ENCODE data around the gene NDRG2.
"Not testable (repeated sequence)": the region's sequence is repeated elsewhere in the genome, so short reads cannot be mapped to it uniquely, and the experiment has no call there.

NDRG2 gene

DNA sequence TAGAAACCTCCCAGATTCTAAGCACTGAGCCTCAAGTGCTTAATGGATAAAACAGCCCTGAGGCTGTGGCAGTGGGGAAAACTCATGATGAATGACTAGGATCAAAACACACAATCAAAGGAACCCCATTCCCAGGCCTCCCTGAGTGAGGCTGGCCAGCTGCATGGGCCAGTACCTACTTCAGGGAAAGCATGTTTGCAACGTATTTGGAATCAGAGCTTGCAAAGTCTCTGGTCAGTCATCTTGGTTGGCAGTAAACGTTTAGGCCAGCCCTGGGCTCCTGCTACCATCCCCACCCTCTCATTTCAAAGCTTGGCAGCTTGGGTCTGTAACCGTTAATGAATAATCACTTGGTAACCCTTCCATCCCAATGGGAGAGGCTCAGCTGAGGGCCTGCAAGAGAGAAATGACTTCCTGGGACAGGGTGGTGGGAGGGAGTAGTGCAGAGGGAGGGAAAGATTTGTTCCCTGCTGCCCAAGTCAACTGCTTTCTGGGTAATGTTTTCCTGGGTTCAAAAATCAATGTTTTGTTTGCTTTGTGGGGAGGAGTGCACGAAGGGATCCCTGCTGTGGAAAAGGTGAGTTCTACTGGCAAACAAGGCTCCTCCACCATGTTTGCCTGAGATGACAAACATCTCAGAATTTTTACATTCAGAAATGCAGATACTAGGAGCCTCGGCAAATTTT lies 30.7 kb upstream of the NDRG2 start:
- no peak for DNase-seq

DNA sequence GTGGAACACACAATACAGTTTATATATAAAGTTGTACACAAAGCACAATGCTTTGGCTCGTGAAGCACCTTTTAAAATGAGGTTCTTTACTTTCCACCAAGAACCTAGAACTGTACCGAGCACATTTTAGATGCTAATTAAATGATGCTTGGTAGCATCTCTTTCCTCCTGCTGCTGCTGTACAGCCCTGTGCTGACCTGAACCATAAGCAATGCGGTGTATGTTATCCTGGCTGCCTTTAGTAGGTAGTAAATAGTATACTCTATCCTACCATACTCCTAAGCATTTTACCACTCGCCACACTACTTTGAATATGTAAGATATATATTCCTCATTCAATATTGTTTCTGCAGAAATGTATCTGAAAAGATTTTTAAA lies 29.9 kb upstream of the NDRG2 start:
- no peak for DNase-seq

DNA sequence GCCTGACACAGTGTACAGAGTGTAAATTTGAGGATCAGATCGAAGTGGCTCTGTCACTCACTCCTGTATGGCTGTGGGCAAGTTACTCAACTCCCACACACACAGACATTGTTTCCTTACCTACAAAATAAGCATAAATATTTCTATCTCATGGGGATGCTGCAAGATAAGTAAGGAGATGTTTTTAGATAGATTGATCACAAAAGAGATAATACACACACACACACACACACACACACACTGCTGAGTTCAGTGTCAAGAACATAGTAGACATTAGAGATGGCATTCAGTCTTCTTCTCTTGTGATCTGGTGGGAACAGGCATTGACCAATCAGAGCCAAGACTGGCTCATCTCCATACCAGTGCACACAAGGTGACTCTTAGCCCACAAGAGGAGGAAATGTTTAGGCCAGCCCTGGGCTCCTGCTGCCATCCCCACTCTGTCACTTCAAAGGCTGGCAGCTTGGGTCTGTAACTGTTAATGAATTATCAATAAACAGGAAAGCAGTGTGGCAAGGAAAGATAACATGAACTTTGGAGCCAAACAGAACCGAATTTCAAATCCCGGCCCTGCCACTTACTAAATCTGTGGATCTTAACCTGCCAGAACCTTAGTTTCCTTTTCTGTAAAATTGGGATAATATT lies 29.4 kb upstream of the NDRG2 start:
- no peak for DNase-seq

GRCh38 chr14:21053184-21054122 lies 28.6 kb upstream of the NDRG2 start:
- no peak for DNase-seq

DNA sequence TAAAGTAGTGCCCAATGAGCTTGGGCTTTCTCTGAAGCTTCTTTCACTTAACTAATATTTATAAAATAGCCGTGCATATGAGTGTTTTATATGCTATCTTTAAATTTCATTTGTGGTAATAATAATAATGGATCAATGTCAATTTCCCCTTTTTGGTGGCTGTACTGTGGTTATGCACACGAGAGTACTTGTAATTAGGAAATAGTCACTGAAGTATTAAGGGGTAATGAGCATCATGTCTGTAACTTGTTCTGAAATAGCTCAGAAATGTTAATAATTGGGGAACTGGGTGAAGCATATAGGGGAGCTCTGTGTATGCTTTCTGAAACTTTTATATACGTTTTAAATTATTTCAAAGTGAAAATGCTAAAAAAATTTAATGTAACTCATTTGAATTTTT lies 25.7 kb upstream of the NDRG2 start:
- no peak for DNase-seq

GRCh38 chr14:21049271-21049673 lies 24.4 kb upstream of the NDRG2 start:
- no peak for DNase-seq

DNA sequence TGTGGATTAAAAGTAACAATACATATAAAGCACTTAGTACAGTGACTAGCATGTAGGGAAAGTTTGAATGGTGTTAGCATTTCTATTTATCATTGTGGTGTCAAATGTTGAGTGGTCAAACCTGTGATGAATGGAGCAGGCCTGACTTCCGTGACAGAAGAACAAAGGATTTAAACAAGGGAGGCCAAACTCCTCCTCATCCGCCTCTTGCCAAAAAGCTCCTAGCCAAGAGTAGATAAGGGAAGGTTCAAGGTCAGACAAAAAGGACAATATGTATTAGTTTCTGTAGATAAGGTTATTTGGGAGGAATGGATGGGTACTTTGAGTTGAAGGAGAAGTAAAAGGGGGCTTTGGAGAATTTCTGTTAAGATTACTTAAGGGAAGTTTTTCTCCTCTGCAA lies 23.8 kb upstream of the NDRG2 start:
- no peak for DNase-seq

- DNase-seq = no peak
These were observed 22.5 kb upstream of the NDRG2 start for GRCh38 chr14:21047378-21047781.

- peak; percentile 55 for DNase-seq
These were observed 19.2 kb upstream of the NDRG2 start for GRCh38 chr14:21043974-21044618.

- DNase-seq = no peak
These were observed 18.6 kb upstream of the NDRG2 start for GRCh38 chr14:21043387-21043973.

- DNase-seq = no peak
These were observed 18.1 kb upstream of the NDRG2 start for GRCh38 chr14:21042918-21043317.

DNA sequence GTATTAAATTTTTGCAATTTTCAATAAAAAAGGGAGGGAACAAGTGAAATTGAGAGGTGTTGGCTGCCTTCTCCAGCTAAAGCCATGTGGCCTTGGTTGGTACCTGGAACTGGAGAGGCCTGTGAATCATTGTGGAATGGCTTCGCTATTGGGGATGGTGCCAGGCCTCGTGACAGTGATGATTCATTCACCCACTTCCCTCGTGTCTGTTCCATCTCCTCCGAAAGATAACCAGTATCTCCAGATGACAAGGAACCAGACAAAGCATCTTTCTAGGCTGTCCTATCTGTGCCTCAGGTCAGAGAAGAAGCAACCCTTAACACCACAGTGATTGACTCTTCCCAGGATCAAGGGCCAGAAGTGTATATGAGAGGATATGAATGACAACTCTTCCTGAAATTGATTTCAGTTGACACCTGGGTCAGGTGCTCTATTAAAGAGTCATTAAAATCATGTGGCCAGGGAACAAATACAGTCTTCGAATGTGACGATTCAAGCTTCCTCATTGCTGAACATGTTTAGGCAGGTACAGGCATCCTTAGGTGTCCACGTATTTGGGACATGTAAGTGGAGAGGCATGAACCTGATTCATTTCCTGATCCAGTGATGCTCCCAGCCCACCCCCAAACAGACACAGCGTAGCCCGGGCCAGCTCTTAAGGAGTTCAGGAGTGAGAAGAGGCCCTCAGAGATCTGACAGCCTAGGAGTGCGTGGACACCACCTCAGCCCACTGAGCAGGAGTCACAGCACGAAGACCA lies 17.0 kb upstream of the NDRG2 start, which contains the start of gene RNASE7:
TSS of gene RNASE7 (plus strand) at position 687 of the 758 bp plus-strand sequence. CDS start 631 bp downstream, outside the sequence.
- no peak for DNase-seq

- DNase-seq = not testable (repeated sequence)
These were observed 16.1 kb upstream of the NDRG2 start for GRCh38 chr14:21040941-21041340.

- DNase-seq = no peak
These were observed 15.6 kb upstream of the NDRG2 start for GRCh38 chr14:21040370-21040925.

DNA sequence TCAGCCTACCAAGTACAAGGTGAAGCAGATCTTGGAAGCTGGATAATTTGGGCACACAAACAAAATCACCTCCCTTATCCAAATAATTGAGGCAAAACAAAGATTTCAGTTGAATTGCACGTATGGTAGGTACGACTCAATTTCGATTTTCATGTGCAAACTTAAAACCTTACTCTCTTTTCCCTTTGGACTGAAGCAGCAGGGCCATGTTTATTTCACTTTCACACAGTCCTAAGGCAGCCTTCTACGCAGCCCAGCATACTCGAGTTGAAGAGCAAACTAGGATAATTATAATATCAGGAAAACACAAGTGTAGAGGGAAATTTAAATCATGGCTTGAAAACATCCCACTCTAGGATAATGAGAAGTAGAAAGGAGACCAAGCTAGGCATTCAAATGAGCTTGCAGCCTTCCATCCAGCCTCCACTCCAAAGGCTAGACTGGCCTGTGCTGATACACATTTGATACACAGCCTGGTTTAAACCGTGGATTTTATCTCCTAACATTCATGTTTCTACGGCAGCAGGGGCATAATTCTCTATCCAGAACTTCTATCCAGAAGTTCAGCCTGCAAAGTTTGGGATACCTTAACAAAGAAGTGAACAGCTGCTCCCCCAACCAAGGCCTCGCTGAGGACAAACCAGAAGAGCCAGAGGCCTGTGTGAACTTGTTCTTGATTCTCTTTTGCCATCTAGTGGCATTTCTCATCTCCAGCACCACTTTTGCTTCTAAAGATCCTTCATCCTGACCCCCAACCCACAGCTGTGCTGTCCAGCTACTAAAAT lies 14.9 kb upstream of the NDRG2 start:
- peak; percentile 74 for DNase-seq

DNA sequence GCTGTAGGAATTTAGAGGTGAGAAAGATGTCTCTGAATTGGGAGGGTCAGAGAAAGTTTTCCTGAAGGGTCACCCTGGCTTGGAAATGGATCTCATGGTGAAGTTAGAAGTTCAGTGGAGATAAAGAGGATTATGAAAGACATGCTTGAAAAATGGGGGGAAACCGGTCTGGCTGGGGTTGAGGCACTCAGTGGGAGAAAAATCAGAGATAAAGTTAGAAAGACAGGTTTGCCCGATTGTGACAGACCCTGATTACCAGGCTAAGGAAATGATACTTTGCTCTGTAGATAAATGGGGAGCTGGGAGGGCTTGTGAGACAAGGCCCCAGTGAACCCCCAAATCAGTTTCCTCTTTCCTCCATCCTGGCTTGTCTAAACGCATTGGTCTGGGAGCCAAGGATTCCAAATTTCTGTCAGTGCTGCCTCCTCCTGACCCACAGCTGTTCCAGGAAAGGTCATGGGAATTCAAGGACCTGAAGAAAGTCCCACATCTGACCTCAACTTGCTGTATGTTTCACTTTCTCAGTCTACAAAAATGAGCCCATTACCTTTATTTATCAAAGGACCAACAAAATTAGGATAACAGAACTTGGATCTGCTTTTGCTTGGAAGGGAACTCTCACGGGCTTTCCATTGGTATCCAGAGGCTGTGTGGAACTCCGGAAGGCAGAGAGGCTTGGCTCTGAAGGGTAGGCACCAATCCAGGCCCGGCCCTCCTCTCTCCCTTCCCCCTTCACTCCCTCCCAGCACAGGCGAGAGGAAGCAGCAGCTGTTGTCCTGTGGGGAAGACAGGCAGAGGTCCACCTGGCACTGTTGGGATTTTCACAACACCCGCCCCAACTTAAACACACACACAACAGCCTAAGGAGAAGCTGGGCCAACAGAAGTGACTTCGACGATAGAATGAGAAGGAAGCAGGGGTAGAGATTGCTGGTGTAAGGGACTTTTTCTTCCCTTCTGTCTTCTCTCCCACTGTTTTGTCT lies 13.9 kb upstream of the NDRG2 start:
- DNase-seq = no peak

DNA sequence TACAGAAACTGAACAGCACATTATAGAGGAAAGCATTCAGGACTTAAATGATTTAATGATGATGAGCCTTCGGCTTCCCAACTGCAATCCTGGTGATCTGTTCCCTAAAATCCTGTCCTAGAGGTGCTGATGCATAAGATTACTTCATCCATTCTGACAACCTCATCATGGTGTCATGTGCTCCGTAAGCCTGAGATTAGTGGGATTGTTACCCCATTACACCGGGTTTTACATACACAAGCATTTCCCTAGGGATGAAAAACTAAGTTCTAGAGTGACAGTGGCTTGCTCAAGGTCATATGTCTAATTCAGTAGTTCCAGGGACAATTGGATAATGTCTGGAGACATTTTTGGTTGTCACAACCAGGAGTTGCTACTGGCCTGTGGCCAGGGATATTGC lies 12.3 kb upstream of the NDRG2 start:
- DNase-seq = no peak

- no peak for DNase-seq
These were observed 11.9 kb upstream of the NDRG2 start for GRCh38 chr14:21036751-21037150.

GRCh38 chr14:21034707-21035106 lies 9.8 kb upstream of the NDRG2 start, which contains the start of gene RNASE13:
Gene RNASE13, minus strand, starts transcription at chr14:21034807. Its CDS starts 519 bp downstream, at chr14:21034288.
- DNase-seq = no peak
